ENCODE results near the gene FOXC2.
A peak's percentile ranks its signal among the peaks of the same experiment; 100 is the strongest.

FOXC2 gene

DNA sequence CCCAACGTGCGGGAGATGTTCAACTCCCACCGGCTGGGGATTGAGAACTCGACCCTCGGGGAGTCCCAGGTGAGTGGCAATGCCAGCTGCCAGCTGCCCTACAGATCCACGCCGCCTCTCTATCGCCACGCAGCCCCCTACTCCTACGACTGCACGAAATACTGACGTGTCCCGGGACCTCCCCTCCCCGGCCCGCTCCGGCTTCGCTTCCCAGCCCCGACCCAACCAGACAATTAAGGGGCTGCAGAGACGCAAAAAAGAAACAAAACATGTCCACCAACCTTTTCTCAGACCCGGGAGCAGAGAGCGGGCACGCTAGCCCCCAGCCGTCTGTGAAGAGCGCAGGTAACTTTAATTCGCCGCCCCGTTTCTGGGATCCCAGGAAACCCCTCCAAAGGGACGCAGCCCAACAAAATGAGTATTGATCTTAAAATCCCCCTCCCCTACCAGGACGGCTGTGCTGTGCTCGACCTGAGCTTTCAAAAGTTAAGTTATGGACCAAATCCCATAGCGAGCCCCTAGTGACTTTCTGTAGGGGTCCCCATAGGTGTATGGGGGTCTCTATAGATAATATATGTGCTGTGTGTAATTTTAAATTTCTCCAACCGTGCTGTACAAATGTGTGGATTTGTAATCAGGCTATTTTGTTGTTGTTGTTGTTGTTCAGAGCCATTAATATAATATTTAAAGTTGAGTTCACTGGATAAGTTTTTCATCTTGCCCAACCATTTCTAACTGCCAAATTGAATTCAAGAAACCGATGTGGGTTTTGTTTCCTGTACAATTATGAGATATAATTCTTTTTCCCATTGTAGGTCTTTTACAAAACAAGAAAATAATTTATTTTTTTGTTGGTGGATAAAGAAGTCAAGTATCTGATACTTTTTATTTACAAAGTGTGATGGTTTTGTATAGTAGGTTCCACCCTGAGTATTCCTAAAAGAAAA is 2.3 kb downstream of the FOXC2 start:
- TF ChIP-seq CTCF (conservative IDR thresholded peaks at IDR 0.05; ENCODE audit: low read depth, low read length) = no peak
- DNase-seq (ENCODE audit: low read depth) = no peak
- peak overlapping the region; percentile 78 for H3K4me3 ChIP-seq (ENCODE audit: low read length)

- TF ChIP-seq CTCF (conservative IDR thresholded peaks at IDR 0.05; ENCODE audit: low read depth, low read length) = no peak
- no peak for DNase-seq (ENCODE audit: low read depth)
- H3K4me3 ChIP-seq (ENCODE audit: low read length) = peak overlapping the region; percentile 78
Measured at GRCh38 chr16:86569701-86570447, 3.2 kb downstream of the FOXC2 start.

GRCh38 chr16:86570558-86571529 is 4.2 kb downstream of the FOXC2 start:
- TF ChIP-seq CTCF (conservative IDR thresholded peaks at IDR 0.05; ENCODE audit: low read depth, low read length) = no peak
- peak overlapping the region; percentile 78 for H3K4me3 ChIP-seq (ENCODE audit: low read length)
- DNase-seq (ENCODE audit: low read depth) = no peak

- no peak overlapping the region for H3K4me3 ChIP-seq (ENCODE audit: low read length)
- DNase-seq (ENCODE audit: low read depth) = no peak
- no peak for TF ChIP-seq CTCF (conservative IDR thresholded peaks at IDR 0.05; ENCODE audit: low read depth, low read length)
Measured at GRCh38 chr16:86571530-86571915, 4.9 kb downstream of the FOXC2 start.

DNA sequence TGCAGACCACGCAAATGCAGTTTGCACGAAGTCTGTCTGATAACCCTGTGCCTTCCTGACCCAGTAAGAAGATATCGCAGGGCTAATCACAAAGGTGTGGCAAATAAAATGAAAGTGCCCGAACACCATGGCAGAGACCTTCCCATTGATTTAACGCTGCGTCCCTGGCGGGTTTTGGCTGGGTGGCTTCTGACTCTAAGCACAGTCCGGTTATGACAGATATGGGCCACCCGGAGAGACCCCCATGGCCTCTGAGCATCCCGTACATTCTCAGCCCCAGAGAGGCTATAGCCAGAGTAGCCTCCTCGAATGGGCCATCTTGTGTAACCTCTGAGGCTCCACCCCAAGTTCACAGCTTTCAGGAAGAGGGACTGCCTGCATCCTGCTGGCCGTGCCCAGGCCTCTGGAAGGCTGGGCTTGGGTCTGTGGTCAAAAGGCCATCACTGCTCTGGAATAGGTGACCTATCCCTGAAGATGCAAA is 5.5 kb downstream of the FOXC2 start:
- DNase-seq (ENCODE audit: low read depth) = no peak
- no peak overlapping the region for H3K4me3 ChIP-seq (ENCODE audit: low read length)
- no peak for TF ChIP-seq CTCF (conservative IDR thresholded peaks at IDR 0.05; ENCODE audit: low read depth, low read length)

DNA sequence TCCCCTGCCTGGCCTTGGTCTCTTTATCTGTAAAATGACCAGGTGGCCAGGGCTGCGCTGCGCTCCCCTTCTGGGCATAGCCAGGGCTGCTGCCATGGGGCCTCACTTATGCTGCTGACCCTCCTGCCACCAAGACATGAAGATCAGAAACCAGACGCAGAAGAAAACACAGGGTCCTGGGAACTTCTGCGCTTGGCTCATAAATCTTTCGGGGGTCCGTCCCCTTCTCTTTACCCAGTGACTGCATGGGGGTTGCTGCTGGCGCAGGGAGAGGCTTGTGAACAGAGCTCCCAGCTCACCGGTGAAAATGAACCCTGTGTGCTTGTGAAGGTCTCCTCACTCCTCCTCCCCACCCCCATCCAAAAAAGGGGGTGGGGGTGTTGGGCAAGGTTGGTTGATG is 6.0 kb downstream of the FOXC2 start:
- no peak for DNase-seq (ENCODE audit: low read depth)
- no peak for TF ChIP-seq CTCF (conservative IDR thresholded peaks at IDR 0.05; ENCODE audit: low read depth, low read length)
- no peak overlapping the region for H3K4me3 ChIP-seq (ENCODE audit: low read length)
